GM23338 (cell line): Measurements from ENCODE around the gene IDUA. TPM values are rescaled to one million over a fixed set of nuclear protein-coding genes. Genes with fewer than 3 reads are reported as not detected.

ENCODE experiments used
- ATAC-seq: fragments of 200-7000 bp; cut with Tn5 transposase; 3 replicates; pipeline ENCODE4 v1.9.1; 2020
- DNase-seq: peaks from one replicate; pipeline ENCODE4 v3.0.0-alpha.2; 2015; ENCODE audit warnings: low spot score
- H2AFZ ChIP-seq: fragments of 200-600 bp; sonication (generic); 2 replicates; pipeline ENCODE4 v1.8.0; 2016; ENCODE audit warnings: antibody characterized with exemption, mild to moderate bottlenecking, moderate library complexity
- H3F3A ChIP-seq: fragments of 200-600 bp; sonication (generic); replicated peaks from 2 replicates; pipeline ENCODE4 v1.8.0; 2017; ENCODE audit warnings: antibody characterized with exemption, mixed run types, low read depth
- H3K27ac ChIP-seq: fragments of 200-600 bp; sonication (generic); 2 replicates; pipeline ENCODE4 v1.6.1; 2016; ENCODE audit warnings: low read depth
- H3K27me3 ChIP-seq: fragments of 200-600 bp; sonication (generic); 2 replicates; pipeline ENCODE4 v1.8.0; 2016; ENCODE audit warnings: mild to moderate bottlenecking, mixed run types, moderate library complexity; ENCODE audit not compliant: insufficient read depth
- H3K36me3 ChIP-seq: fragments of 200-600 bp; sonication (generic); 2 replicates; pipeline ENCODE4 v1.8.0; 2016; ENCODE audit warnings: mild to moderate bottlenecking; ENCODE audit not compliant: insufficient read depth
- H3K4me1 ChIP-seq: fragments of 200-600 bp; sonication (generic); 2 replicates; pipeline ENCODE4 v1.8.0; 2016; ENCODE audit warnings: mild to moderate bottlenecking, moderate library complexity; ENCODE audit not compliant: insufficient read depth
- H3K4me2 ChIP-seq: fragments of 200-600 bp; sonication (generic); 2 replicates; pipeline ENCODE4 v1.7.1; 2017; ENCODE audit warnings: mixed run types
- H3K4me3 ChIP-seq: fragments of 200-600 bp; sonication (generic); 2 replicates; pipeline ENCODE4 v1.6.1; 2016; ENCODE audit warnings: mixed run types
- H3K79me2 ChIP-seq: fragments of 200-600 bp; sonication (generic); replicated peaks from 2 replicates; pipeline ENCODE4 v1.8.0; 2017; ENCODE audit warnings: mild to moderate bottlenecking; ENCODE audit not compliant: insufficient read depth
- H3K9me2 ChIP-seq: fragments of 200-600 bp; sonication (generic); 2 replicates; pipeline ENCODE4 v1.8.0; 2017; ENCODE audit not compliant: insufficient read depth
- H4K20me1 ChIP-seq: fragments of 200-600 bp; sonication (generic); replicated peaks from 2 replicates; pipeline ENCODE4 v1.8.0; 2017; ENCODE audit warnings: mild to moderate bottlenecking; ENCODE audit not compliant: insufficient read depth
- H3K27ac Mint-ChIP-seq: 2 replicates; pipeline ENCODE4 v1.8.0; 2020; ENCODE audit warnings: inconsistent platforms, mild to moderate bottlenecking, moderate library complexity, mixed read lengths
- H3K27me3 Mint-ChIP-seq: 3 replicates; pipeline ENCODE4 v1.8.0; 2022; ENCODE audit warnings: low read depth, mild to moderate bottlenecking, moderate library complexity, mixed read lengths, inconsistent platforms; ENCODE audit not compliant: insufficient read depth, poor library complexity
- H3K36me3 Mint-ChIP-seq: 3 replicates; pipeline ENCODE4 v1.8.0; 2021; ENCODE audit warnings: low read depth, mild to moderate bottlenecking, inconsistent platforms, moderate library complexity, mixed read lengths
- H3K4me1 Mint-ChIP-seq: 3 replicates; pipeline ENCODE4 v1.8.0; 2020; ENCODE audit warnings: mild to moderate bottlenecking, inconsistent platforms, mixed read lengths
- H3K4me3 Mint-ChIP-seq: 3 replicates; pipeline ENCODE4 v1.8.0; 2021; ENCODE audit warnings: moderate library complexity, mild to moderate bottlenecking, inconsistent platforms, mixed read lengths
- H3K9me3 Mint-ChIP-seq: 3 replicates; pipeline ENCODE4 v1.8.0; 2020; ENCODE audit warnings: moderate library complexity, mild to moderate bottlenecking, inconsistent platforms, mixed read lengths
- CREB1 ChIP-seq: fragments of 250-450 bp; sonication (Bioruptor Pico); IDR thresholded peaks from 2 replicates; pipeline ENCODE4 v1.5.0; 2020; ENCODE audit warnings: low read depth, mild to moderate bottlenecking, moderate library complexity
- ETS1 ChIP-seq: IDR thresholded peaks from 2 replicates; pipeline ENCODE4 v1.6.1; 2016; ENCODE audit warnings: antibody characterized with exemption
- EZH2 ChIP-seq: fragments of 200-600 bp; sonication (generic); IDR thresholded peaks from one replicate; pipeline ENCODE4 v1.8.0; 2017; ENCODE audit warnings: antibody characterized with exemption, mild to moderate bottlenecking, low read depth; ENCODE audit not compliant: unreplicated experiment
- EZH2phosphoT487 ChIP-seq: fragments of 200-600 bp; sonication (generic); IDR thresholded peaks from one replicate; pipeline ENCODE4 v1.8.1; 2018; ENCODE audit warnings: antibody characterized with exemption; ENCODE audit not compliant: unreplicated experiment
- NANOG ChIP-seq: IDR thresholded peaks from 2 replicates; pipeline ENCODE4 v1.6.1; 2016; ENCODE audit warnings: antibody characterized with exemption, borderline replicate concordance
- POLR2AphosphoS5 ChIP-seq: IDR thresholded peaks from 2 replicates; pipeline ENCODE4 v1.6.1; 2016; ENCODE audit warnings: antibody characterized with exemption, low read depth
- REST ChIP-seq: IDR thresholded peaks from one replicate; pipeline ENCODE4 v1.6.1; 2018; ENCODE audit warnings: antibody characterized with exemption; ENCODE audit not compliant: unreplicated experiment
- STAT1 ChIP-seq: IDR thresholded peaks from one replicate; pipeline ENCODE4 v1.6.1; 2016; ENCODE audit warnings: antibody characterized with exemption; ENCODE audit not compliant: unreplicated experiment
- ZNF331 ChIP-seq: fragments of 250-450 bp; sonication (Bioruptor Pico); IDR thresholded peaks from 2 replicates; pipeline ENCODE4 v1.5.0; 2020; ENCODE audit warnings: low read depth, mild to moderate bottlenecking, moderate library complexity
- ZNF462 ChIP-seq: fragments of 250-450 bp; sonication (Bioruptor Pico); IDR thresholded peaks from 2 replicates; pipeline ENCODE4 v1.5.0; 2020; ENCODE audit warnings: mild to moderate bottlenecking, moderate library complexity
- polyA plus RNA-seq: library from polyadenylated mRNA; unstranded; fragments of >200 nt; fragmentation: Nextera tagmentation; extraction: Ambion mirVana; gene quantifications from 2 replicates; pipeline ENCODE4 v1.2.1, GENCODE V29; 2016
- total RNA-seq: library from RNA; depleted of rRNA; stranded (reverse); fragments of >200 nt; shearing (Covaris generic); gene quantifications from 2 replicates; pipeline ENCODE4 v1.2.3, GENCODE V29; 2014

The IDUA gene
- total and polyA plus RNA-seq, 2 experiments from 2014 or later: 1.3 to 6.1 TPM

GRCh38 chr4:1018147-1019020 lies 31.5 kb downstream of the IDUA start:
- ATAC-seq: no peak; the same call in 2 of the 3 replicates

GRCh38 chr4:1019320-1019719 lies 32.5 kb downstream of the IDUA start:
- no peaks in the 10 kb centered on the region for H3K9me3 Mint-ChIP-seq
- no peak overlapping the region for H3K4me2 ChIP-seq
- ATAC-seq: no peak
- H3K27me3 ChIP-seq: no peaks in the 10 kb centered on the region
- no peaks in the 10 kb centered on the region for H3K9me2 ChIP-seq
- no peaks in the 10 kb centered on the region for H3K4me1 ChIP-seq
- no peaks in the 10 kb centered on the region for H3K36me3 ChIP-seq
- H3K27ac ChIP-seq: no peak overlapping the region
- no peak overlapping the region for H3K4me3 ChIP-seq
- no peaks in the 10 kb centered on the region; the same call in 1 of the 3 replicates for H3K4me1 Mint-ChIP-seq
- no peak for TF ChIP-seq ZNF462
- no peak for TF ChIP-seq ETS1
- no peak for TF ChIP-seq CREB1 (CRISPR knock-in tag)
- TF ChIP-seq NANOG: no peak
- TF ChIP-seq STAT1: no peak
- TF ChIP-seq EZH2: no peak
- TF ChIP-seq EZH2phosphoT487: no peak
- no peak for TF ChIP-seq POLR2AphosphoS5
- TF ChIP-seq REST: no peak
- no peaks in the 10 kb centered on the region for H3K27me3 Mint-ChIP-seq
- H2AFZ ChIP-seq: no peak overlapping the region
- H3F3A ChIP-seq: no peaks in the 10 kb centered on the region
- H3K36me3 Mint-ChIP-seq: no peaks in the 10 kb centered on the region
- DNase-seq: no peak
- peaks cover under 1% of the 10 kb centered on the region; the same call in 1 of the 2 replicates for H4K20me1 ChIP-seq
- H3K27ac Mint-ChIP-seq: no peak overlapping the region; the same call in 1 of the 2 replicates
- no peaks in the 10 kb centered on the region for H3K79me2 ChIP-seq
- no peak overlapping the region for H3K4me3 Mint-ChIP-seq

More at GRCh38 chr4:1018147-1019020, 31.5 kb downstream of the IDUA start:
- no peak overlapping the region for H2AFZ ChIP-seq
- TF ChIP-seq ZNF331 (CRISPR knock-in tag): no peak
- no peak overlapping the region for H3K4me2 ChIP-seq
- no peak overlapping the region for H3K27ac ChIP-seq
- DNase-seq: no peak
- no peaks in the 10 kb centered on the region for H3K27me3 ChIP-seq
- H3F3A ChIP-seq: no peaks in the 10 kb centered on the region
- Mint-ChIP-seq H3K27ac (no peak overlapping the region), H3K9me3 (no peaks in the 10 kb centered on the region), H3K4me1 (no peaks in the 10 kb centered on the region; the same call in 1 of the 3 replicates), H3K27me3 (peaks cover 3% of the 10 kb centered on the region), H3K36me3 (no peaks in the 10 kb centered on the region; the same call in 2 of the 3 replicates), H3K4me3 (no peak overlapping the region)
- no peak overlapping the region for H3K4me3 ChIP-seq
- H3K9me2 ChIP-seq: no peaks in the 10 kb centered on the region
- H3K36me3 ChIP-seq: no peaks in the 10 kb centered on the region
- H3K4me1 ChIP-seq: no peaks in the 10 kb centered on the region
- H3K79me2 ChIP-seq: 0 out of 2 replicates have a peak, but pooled peaks cover 3% of the 10 kb centered on the region
- peaks cover 6% of the 10 kb centered on the region; the same call in 1 of the 2 replicates for H4K20me1 ChIP-seq
